Measurements from ENCODE around the gene AREL1.

GRCh38 chr14:74638066-74638465 is 74.8 kb downstream of the AREL1 start:
- TF ChIP-seq CTCF (IDR thresholded peaks at IDR 0.05; ENCODE audit: low read depth, low read length, poor library complexity, severe bottlenecking): no peak
- TF ChIP-seq EZH2phosphoT487 (IDR thresholded peaks at IDR 0.05; ENCODE audit: borderline replicate concordance, low read length): no peak
